HepG2 (cell line): Measurements from ENCODE around the gene TIGD6. TPM values are rescaled to one million over a fixed set of nuclear protein-coding genes. Genes with fewer than 3 reads are reported as not detected.
A peak's percentile ranks its signal among the peaks of the same experiment; 100 is the strongest.

Experiments
- BRD4 ChIP-seq: sonication (generic); formaldehyde crosslinking; IDR thresholded peaks from 2 replicates; pipeline ENCODE4 v1.4.0; 2020; ENCODE audit warnings: missing genetic modification reagents
- CENPBD1 ChIP-seq: sonication (generic); formaldehyde crosslinking; IDR thresholded peaks from 2 replicates; pipeline ENCODE4 v1.8.0; 2022; ENCODE audit warnings: missing genetic modification reagents, low read depth, mild to moderate bottlenecking, borderline replicate concordance
- CHD4 ChIP-seq: fragments of 200-600 bp; sonication (generic); IDR thresholded peaks from 2 replicates; pipeline ENCODE4 v1.7.0; 2017; ENCODE audit warnings: mild to moderate bottlenecking, low read length, borderline replicate concordance
- FLYWCH1 ChIP-seq: sonication (generic); formaldehyde crosslinking; IDR thresholded peaks from 2 replicates; pipeline ENCODE4 v1.8.1; 2023; ENCODE audit warnings: mild to moderate bottlenecking, missing genetic modification reagents
- FOXO4 ChIP-seq: sonication (generic); formaldehyde crosslinking; conservative IDR thresholded peaks from 2 replicates; pipeline ENCODE4 v1.8.1; 2023; ENCODE audit warnings: missing genetic modification reagents
- KDM1A ChIP-seq: IDR thresholded peaks from 2 replicates; pipeline ENCODE4 v1.6.1; 2016; ENCODE audit warnings: missing compliant biosample characterization
- KDM2A ChIP-seq: sonication (generic); formaldehyde crosslinking; IDR thresholded peaks from 2 replicates; pipeline ENCODE4 v1.4.0; 2020; ENCODE audit warnings: low read depth, missing genetic modification reagents, borderline replicate concordance
- MED1 ChIP-seq: sonication (generic); formaldehyde crosslinking; IDR thresholded peaks from 2 replicates; pipeline ENCODE4 v1.4.0; 2020; ENCODE audit warnings: missing genetic modification reagents
- NCOA1 ChIP-seq: sonication (generic); formaldehyde crosslinking; IDR thresholded peaks from 2 replicates; pipeline ENCODE4 v1.9.0; 2021; ENCODE audit warnings: missing genetic modification reagents
- RAD51 ChIP-seq: fragments of 450-650 bp; IDR thresholded peaks from 2 replicates; pipeline ENCODE4 v1.6.1; 2016; ENCODE audit warnings: borderline replicate concordance
- SMAD1 ChIP-seq: sonication (generic); formaldehyde crosslinking; IDR thresholded peaks from 2 replicates; pipeline ENCODE4 v1.4.0; 2020; ENCODE audit warnings: missing genetic modification reagents, low read depth, mild to moderate bottlenecking, borderline replicate concordance
- STAG1 ChIP-seq: sonication (generic); formaldehyde crosslinking; IDR thresholded peaks from 2 replicates; pipeline ENCODE4 v1.4.0; 2020; ENCODE audit warnings: missing genetic modification reagents
- TBP ChIP-seq: sonication (generic); formaldehyde crosslinking; IDR thresholded peaks from 2 replicates; pipeline ENCODE4 v1.5.0; 2020; ENCODE audit warnings: missing genetic modification reagents
- ZBTB38 ChIP-seq: sonication (generic); formaldehyde crosslinking; IDR thresholded peaks from 2 replicates; pipeline ENCODE4 v1.5.1; 2020; ENCODE audit warnings: mild to moderate bottlenecking, missing genetic modification reagents
- ZKSCAN5 ChIP-seq: sonication (generic); formaldehyde crosslinking; IDR thresholded peaks from 2 replicates; pipeline ENCODE4 v1.5.1; 2020; ENCODE audit warnings: mild to moderate bottlenecking, missing genetic modification reagents
- ZMAT5 ChIP-seq: sonication (generic); formaldehyde crosslinking; IDR thresholded peaks from 2 replicates; pipeline ENCODE4 v1.5.0; 2020; ENCODE audit warnings: mild to moderate bottlenecking, low read depth, missing genetic modification reagents, borderline replicate concordance
- ZNF276 ChIP-seq: sonication (generic); formaldehyde crosslinking; IDR thresholded peaks from 2 replicates; pipeline ENCODE4 v1.4.0; 2020; ENCODE audit warnings: mild to moderate bottlenecking, low read depth, missing genetic modification reagents
- ZNF33A ChIP-seq: sonication (generic); formaldehyde crosslinking; IDR thresholded peaks from 2 replicates; pipeline ENCODE4 v1.5.1; 2020; ENCODE audit warnings: missing genetic modification reagents, mild to moderate bottlenecking, moderate library complexity, borderline replicate concordance
- ZNF562 ChIP-seq: sonication (generic); formaldehyde crosslinking; IDR thresholded peaks from 2 replicates; pipeline ENCODE4 v1.8.0; 2022; ENCODE audit warnings: missing genetic modification reagents, borderline replicate concordance
- ZNF776 ChIP-seq: sonication (generic); formaldehyde crosslinking; IDR thresholded peaks from 2 replicates; pipeline ENCODE4 v1.4.0; 2020; ENCODE audit warnings: mild to moderate bottlenecking, missing genetic modification reagents
- ZSCAN31 ChIP-seq: sonication (generic); formaldehyde crosslinking; IDR thresholded peaks from 2 replicates; pipeline ENCODE4 v1.5.0; 2020; ENCODE audit warnings: low read depth, mild to moderate bottlenecking, missing genetic modification reagents
- ZSCAN5A ChIP-seq: sonication (generic); formaldehyde crosslinking; IDR thresholded peaks from 2 replicates; pipeline ENCODE4 v1.8.0; 2022; ENCODE audit warnings: mild to moderate bottlenecking, missing genetic modification reagents, borderline replicate concordance
- polyA plus RNA-seq, 8 experiments: library from polyadenylated mRNA; depleted of rRNA in 3 of 8; stranded (reverse) in 7 of 8; unstranded in 1 of 8; fragments of >200 nt; fragmentation: Illumina TruSeq in 4 of 8; extraction: Trizol in 4 of 8; gene quantifications; 2 replicates each; pipeline versions ENCODE4 v1.2.1 to v1.2.3, GENCODE V29; 2011 to 2016; ENCODE audit warnings: low read depth in 4 of 8, missing spikeins in 1 of 8, mixed read lengths in 1 of 8; ENCODE audit not compliant: insufficient read depth in 1 of 8
- total RNA-seq, 5 experiments: library from RNA; depleted of rRNA; stranded (reverse); fragments of >200 nt; fragmentation: Illumina TruSeq; extraction: Trizol; gene quantifications; 2 replicates each; pipeline ENCODE4 v1.2.3, GENCODE V29; 2016; ENCODE audit warnings: low read depth in 1 of 5
- TF ChIP-seq, protein P1 (sequence below): IDR thresholded peaks from 2 replicates; pipeline ENCODE4 v1.6.1; 2016; ENCODE audit warnings: low read depth

The TIGD6 gene
- total and polyA plus RNA-seq, 2 of the 13 experiments (the other 11 are each of a cell fraction or from before 2014, with no cell fraction given), result 2.1 to 2.9 TPM

DNA sequence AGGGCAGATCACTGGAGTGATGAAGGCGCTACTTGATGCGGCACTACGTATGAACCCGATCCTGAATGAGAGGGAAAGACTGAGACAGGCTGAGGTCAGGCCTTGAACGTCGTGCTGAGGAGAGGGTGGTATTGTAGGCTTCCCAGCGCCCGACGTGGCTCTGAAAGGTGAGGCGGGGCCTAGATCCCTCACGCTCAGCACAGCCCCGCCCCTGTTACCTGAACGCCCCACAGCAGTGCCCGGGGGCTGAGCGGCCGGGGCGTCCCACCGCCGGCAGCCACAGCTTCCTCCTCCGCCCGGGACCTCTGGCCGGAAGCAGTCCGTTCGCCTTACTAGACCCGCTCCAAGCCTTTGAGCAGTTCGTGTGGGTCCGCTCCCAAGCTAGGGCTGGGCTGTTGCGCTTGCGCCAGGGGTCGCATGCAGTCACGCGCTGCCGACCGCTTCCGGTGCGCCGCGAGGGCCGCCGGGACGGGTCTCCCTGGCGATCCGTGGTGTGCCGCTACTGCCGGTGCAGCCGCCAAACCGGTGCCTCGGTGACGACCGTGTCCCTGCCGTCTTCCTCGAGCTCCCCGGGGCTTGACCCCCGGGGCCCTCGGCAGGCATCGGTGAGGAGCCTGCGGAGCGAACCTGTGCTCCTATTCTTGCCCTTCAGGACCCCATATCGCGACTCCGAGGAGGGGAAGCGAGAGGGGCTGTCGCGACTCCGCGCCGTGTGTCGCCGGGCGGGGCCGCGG, at the start of gene TIGD6, which contains the start of gene HMGXB3 (continued):
- no peak for TF ChIP-seq ZMAT5
- TF ChIP-seq ZNF776 (CRISPR knock-in tag), result peak; percentile 28; the same call in 1 of the 2 replicates
- no peak for TF ChIP-seq NCOA1 (CRISPR knock-in tag)
- no peak for TF ChIP-seq FLYWCH1 (CRISPR knock-in tag)
- TF ChIP-seq TBP (CRISPR knock-in tag), result no peak; the same call in 1 of the 2 replicates
- no peak for TF ChIP-seq CHD4
- TF ChIP-seq KDM2A (CRISPR knock-in tag), result peak; percentile 84
- TF ChIP-seq ZNF33A (CRISPR knock-in tag), result no peak
- peak; percentile 73 for TF ChIP-seq MED1 (CRISPR knock-in tag)
- TF ChIP-seq ZSCAN5A, result 0 out of 2 replicates have a peak, but pooled peaks have one; percentile 17
- TF ChIP-seq ZBTB38 (CRISPR knock-in tag), result peak; percentile 84; the same call in 1 of the 2 replicates
- TF ChIP-seq ZNF276 (CRISPR knock-in tag), result no peak
- TF ChIP-seq KDM1A (CRISPR knock-in tag), result no peak
- no peak for TF ChIP-seq BRD4 (CRISPR knock-in tag)
- peak; percentile 50; the same call in 1 of the 2 replicates for TF ChIP-seq RAD51
- TF ChIP-seq ZKSCAN5 (CRISPR knock-in tag), result no peak
- TF ChIP-seq ZSCAN31 (CRISPR knock-in tag), result peak; percentile 92
- TF ChIP-seq FOXO4 (CRISPR knock-in tag), result no peak
- no peak for TF ChIP-seq STAG1 (CRISPR knock-in tag)
- no peak for TF ChIP-seq ZNF562 (CRISPR knock-in tag)
- TF ChIP-seq, protein P1, sequence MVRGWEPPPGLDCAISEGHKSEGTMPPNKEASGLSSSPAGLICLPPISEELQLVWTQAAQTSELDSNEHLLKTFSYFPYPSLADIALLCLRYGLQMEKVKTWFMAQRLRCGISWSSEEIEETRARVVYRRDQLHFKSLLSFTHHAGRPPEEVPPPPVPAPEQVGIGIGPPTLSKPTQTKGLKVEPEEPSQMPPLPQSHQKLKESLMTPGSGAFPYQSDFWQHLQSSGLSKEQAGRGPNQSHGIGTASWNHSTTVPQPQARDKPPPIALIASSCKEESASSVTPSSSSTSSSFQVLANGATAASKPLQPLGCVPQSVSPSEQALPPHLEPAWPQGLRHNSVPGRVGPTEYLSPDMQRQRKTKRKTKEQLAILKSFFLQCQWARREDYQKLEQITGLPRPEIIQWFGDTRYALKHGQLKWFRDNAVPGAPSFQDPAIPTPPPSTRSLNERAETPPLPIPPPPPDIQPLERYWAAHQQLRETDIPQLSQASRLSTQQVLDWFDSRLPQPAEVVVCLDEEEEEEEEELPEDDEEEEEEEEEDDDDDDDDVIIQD (CRISPR knock-in tag), result no peak
- peak; percentile 38; the same call in 1 of the 2 replicates for TF ChIP-seq SMAD1
- TF ChIP-seq CENPBD1 (CRISPR knock-in tag), result no peak; the same call in 1 of the 2 replicates
